HEK293 (cell line): ENCODE results near the gene CACNA1G.

Experiments
- CTCF ChIA-PET: fragments of 350-600 bp; formaldehyde crosslinking; extraction: SDS; loops from one replicate; lab custom pipeline; 2021; ENCODE audit warnings: antibody characterized with exemption; lab: Yijun Ruan, JAX
- POLR2A ChIA-PET: fragments of 300-600 bp; formaldehyde crosslinking; extraction: SDS; loops from one replicate; lab custom pipeline; 2020; ENCODE audit warnings: antibody characterized with exemption, inconsistent platforms; lab: Yijun Ruan, JAX
- H3K27ac ChIP-seq: fragments of 200-500 bp; sonication (Bioruptor generic); 2 replicates; pipeline ENCODE4 v1.5.1; 2014; ENCODE audit warnings: low read depth, low read length, control low read depth, inconsistent platforms; ENCODE audit errors: extremely low read depth
- H3K36me3 ChIP-seq, 2 experiments: fragments of 200-500 bp in 1 of 2; sonication (Bioruptor generic) in 1 of 2; 1 replicate in 1 of 2; 2 replicates in 1 of 2; pipeline ENCODE4 v1.5.1; 2014 to 2017; ENCODE audit warnings: inconsistent platforms in 2 of 2, low read length in 2 of 2; ENCODE audit not compliant: control insufficient read depth in 2 of 2, insufficient read depth in 1 of 2
- H3K4me1 ChIP-seq: fragments of 200-500 bp; sonication (Bioruptor generic); 2 replicates; pipeline ENCODE4 v1.5.1; 2014; ENCODE audit warnings: mild to moderate bottlenecking, low read length, inconsistent platforms; ENCODE audit not compliant: control insufficient read depth, insufficient read depth
- H3K4me3 ChIP-seq: 2 replicates; pipeline ENCODE4 v1.5.1; 2011; ENCODE audit warnings: low read depth, mild to moderate bottlenecking, control low read depth, low read length, moderate library complexity
- H3K9me3 ChIP-seq: fragments of 200-500 bp; sonication (Bioruptor generic); 2 replicates; pipeline ENCODE4 v1.5.1; 2014; ENCODE audit warnings: low read depth, low read length, inconsistent platforms; ENCODE audit not compliant: control insufficient read depth, insufficient read depth
- BCL11B ChIP-seq: fragments of 450-650 bp; formaldehyde crosslinking; IDR thresholded peaks from 2 replicates; pipeline ENCODE4 v1.5.1; 2016; ENCODE audit warnings: low read depth, missing biosample characterization, missing genetic modification characterization
- GLI4 ChIP-seq: fragments of 450-650 bp; formaldehyde crosslinking; IDR thresholded peaks from 2 replicates; pipeline ENCODE4 v1.5.1; 2016; ENCODE audit warnings: missing biosample characterization, missing genetic modification characterization
- MZF1 ChIP-seq: fragments of 450-650 bp; formaldehyde crosslinking; IDR thresholded peaks from 2 replicates; pipeline ENCODE4 v1.5.1; 2017; ENCODE audit warnings: missing biosample characterization, missing genetic modification characterization, borderline replicate concordance
- RBAK ChIP-seq: fragments of 450-650 bp; formaldehyde crosslinking; IDR thresholded peaks from 2 replicates; pipeline ENCODE4 v1.5.1; 2016; ENCODE audit warnings: missing biosample characterization, missing genetic modification characterization
- SCRT2 ChIP-seq: fragments of 450-650 bp; formaldehyde crosslinking; IDR thresholded peaks from 2 replicates; pipeline ENCODE4 v1.5.1; 2016; ENCODE audit warnings: missing biosample characterization, missing genetic modification characterization
- SP2 ChIP-seq: fragments of 450-650 bp; formaldehyde crosslinking; IDR thresholded peaks from 2 replicates; pipeline ENCODE4 v1.5.1; 2016; ENCODE audit warnings: missing biosample characterization, missing genetic modification characterization
- SP7 ChIP-seq: fragments of 450-650 bp; formaldehyde crosslinking; IDR thresholded peaks from 2 replicates; pipeline ENCODE4 v1.5.1; 2016; ENCODE audit warnings: missing biosample characterization, missing genetic modification characterization
- YY2 ChIP-seq: fragments of 450-650 bp; formaldehyde crosslinking; IDR thresholded peaks from 2 replicates; pipeline ENCODE4 v1.5.1; 2016; ENCODE audit warnings: missing biosample characterization, missing genetic modification characterization
- ZBTB26 ChIP-seq: fragments of 450-650 bp; formaldehyde crosslinking; optimal IDR thresholded peaks from 2 replicates; pipeline ENCODE3; 2016; ENCODE audit warnings: missing biosample characterization, mild to moderate bottlenecking, missing genetic modification characterization
- ZEB2 ChIP-seq: fragments of 450-650 bp; formaldehyde crosslinking; IDR thresholded peaks from 2 replicates; pipeline ENCODE4 v1.5.1; 2016; ENCODE audit warnings: missing biosample characterization, missing genetic modification characterization
- ZFP37 ChIP-seq: fragments of 450-650 bp; formaldehyde crosslinking; IDR thresholded peaks from 2 replicates; pipeline ENCODE4 v1.5.1; 2016; ENCODE audit warnings: missing biosample characterization, missing genetic modification characterization
- ZNF121 ChIP-seq: fragments of 450-650 bp; formaldehyde crosslinking; IDR thresholded peaks from 2 replicates; pipeline ENCODE4 v1.5.1; 2016; ENCODE audit warnings: missing biosample characterization, missing genetic modification characterization
- ZNF175 ChIP-seq: fragments of 450-650 bp; formaldehyde crosslinking; IDR thresholded peaks from 2 replicates; pipeline ENCODE4 v1.5.1; 2016; ENCODE audit warnings: missing biosample characterization, missing genetic modification characterization
- ZNF202 ChIP-seq: fragments of 450-650 bp; formaldehyde crosslinking; IDR thresholded peaks from 2 replicates; pipeline ENCODE4 v1.5.1; 2016; ENCODE audit warnings: missing biosample characterization, missing genetic modification characterization, borderline replicate concordance
- ZNF239 ChIP-seq: fragments of 450-650 bp; formaldehyde crosslinking; IDR thresholded peaks from 2 replicates; pipeline ENCODE4 v1.5.1; 2016; ENCODE audit warnings: missing biosample characterization, missing genetic modification characterization
- ZNF292 ChIP-seq: fragments of 450-650 bp; formaldehyde crosslinking; IDR thresholded peaks from 2 replicates; pipeline ENCODE4 v1.5.1; 2016; ENCODE audit warnings: low read depth, missing biosample characterization, missing genetic modification characterization, borderline replicate concordance
- ZNF366 ChIP-seq: fragments of 450-650 bp; formaldehyde crosslinking; conservative IDR thresholded peaks from 2 replicates; pipeline ENCODE4 v1.5.1; 2016; ENCODE audit warnings: missing biosample characterization, missing genetic modification characterization
- ZNF544 ChIP-seq: fragments of 450-650 bp; formaldehyde crosslinking; IDR thresholded peaks from 2 replicates; pipeline ENCODE4 v1.5.0; 2017; ENCODE audit warnings: missing biosample characterization, missing genetic modification characterization
- ZNF555 ChIP-seq: fragments of 450-650 bp; formaldehyde crosslinking; conservative IDR thresholded peaks from 2 replicates; pipeline ENCODE4 v1.5.1; 2017; ENCODE audit warnings: missing biosample characterization, mild to moderate bottlenecking, missing genetic modification characterization, inconsistent platforms
- ZNF561 ChIP-seq: fragments of 450-650 bp; IDR thresholded peaks from 2 replicates; pipeline ENCODE4 v1.5.1; 2018; ENCODE audit warnings: missing biosample characterization, missing genetic modification characterization, borderline replicate concordance
- ZNF610 ChIP-seq: fragments of 450-650 bp; formaldehyde crosslinking; IDR thresholded peaks from 2 replicates; pipeline ENCODE4 v1.5.1; 2016; ENCODE audit warnings: missing biosample characterization, missing genetic modification characterization, borderline replicate concordance
- ZNF623 ChIP-seq: fragments of 450-650 bp; formaldehyde crosslinking; IDR thresholded peaks from 2 replicates; pipeline ENCODE4 v1.5.1; 2016; ENCODE audit warnings: missing biosample characterization, missing genetic modification characterization
- ZNF654 ChIP-seq: fragments of 450-650 bp; formaldehyde crosslinking; IDR thresholded peaks from 2 replicates; pipeline ENCODE4 v1.5.1; 2016; ENCODE audit warnings: low read depth, missing biosample characterization, missing genetic modification characterization
- ZNF830 ChIP-seq: fragments of 450-650 bp; IDR thresholded peaks from 2 replicates; pipeline ENCODE4 v1.5.0; 2018; ENCODE audit warnings: missing biosample characterization, missing genetic modification characterization, low read depth, mild to moderate bottlenecking, moderate library complexity
- ZSCAN16 ChIP-seq: fragments of 450-650 bp; formaldehyde crosslinking; IDR thresholded peaks from 2 replicates; pipeline ENCODE4 v1.5.1; 2016; ENCODE audit warnings: missing biosample characterization, missing genetic modification characterization
- ZSCAN18 ChIP-seq: fragments of 450-650 bp; formaldehyde crosslinking; IDR thresholded peaks from 2 replicates; pipeline ENCODE4 v1.5.1; 2016; ENCODE audit warnings: missing biosample characterization, missing genetic modification characterization

CACNA1G gene

GRCh38 chr17:50667259-50668024, 106.9 kb downstream of the CACNA1G start:
- POLR2A ChIA-PET = no interaction called here
- H3K36me3 ChIP-seq = no peaks in the 10 kb centered on the region
- no peak overlapping the region for H3K27ac ChIP-seq
- no peak for TF ChIP-seq ZBTB26 (tag by site-specific recombination)
- TF ChIP-seq ZNF202 (tag by site-specific recombination) = no peak
- TF ChIP-seq ZNF239 (tag by site-specific recombination) = no peak
- no peak for TF ChIP-seq ZEB2 (tag by site-specific recombination)
- TF ChIP-seq ZFP37 (tag by site-specific recombination) = no peak
- TF ChIP-seq SP7 = no peak
- TF ChIP-seq ZNF830 (tag by site-specific recombination) = no peak
- TF ChIP-seq ZNF555 = no peak
- no peak for TF ChIP-seq ZNF561 (tag by site-specific recombination)
- no peak for TF ChIP-seq YY2 (tag by site-specific recombination)
- TF ChIP-seq GLI4 (tag by site-specific recombination) = no peak
- TF ChIP-seq ZNF175 (tag by site-specific recombination) = no peak
- no peak for TF ChIP-seq ZNF623 (tag by site-specific recombination)
- no peak for TF ChIP-seq ZSCAN18
- no peak for TF ChIP-seq ZNF654 (tag by site-specific recombination)
- no peak for TF ChIP-seq ZNF121 (tag by site-specific recombination)
- TF ChIP-seq ZSCAN16 (tag by site-specific recombination) = no peak
- no peak for TF ChIP-seq MZF1 (tag by site-specific recombination)
- CTCF ChIA-PET = interaction anchor here (0.6 to 1.6 kb wide), 4 partner anchors 14 to 200 kb away, joined by 3 to 6 read pairs (median 3); no protein-coding TSS in a partner anchor
- H3K4me3 ChIP-seq = no peak overlapping the region
- no peaks in the 10 kb centered on the region for H3K4me1 ChIP-seq
- H3K9me3 ChIP-seq = no peaks in the 10 kb centered on the region

GRCh38 chr17:50668025-50668837, 107.7 kb downstream of the CACNA1G start:
- TF ChIP-seq ZEB2 (tag by site-specific recombination) (0 out of 2 replicates have a peak, but pooled peaks have one; percentile 18), ZNF610 (tag by site-specific recombination) (no peak), SP2 (tag by site-specific recombination) (no peak), ZNF292 (tag by site-specific recombination) (no peak), ZNF366 (tag by site-specific recombination) (0 out of 2 replicates have a peak, but pooled peaks have one; percentile 15), BCL11B (peak; percentile 80; the same call in 1 of the 2 replicates), ZNF544 (tag by site-specific recombination) (no peak), RBAK (tag by site-specific recombination) (no peak), SCRT2 (tag by site-specific recombination) (peak; percentile 76)
- Histone ChIP-seq H3K9me3 (no peaks in the 10 kb centered on the region), H3K4me3 (no peak overlapping the region), H3K36me3 (no peaks in the 10 kb centered on the region), H3K4me1 (no peaks in the 10 kb centered on the region), H3K27ac (no peak overlapping the region)
- CTCF ChIA-PET = interaction anchor here (0.6 to 1.6 kb wide), 5 partner anchors 12 to 199 kb away, joined by 3 to 6 read pairs (median 3); no protein-coding TSS in a partner anchor
- POLR2A ChIA-PET = no interaction called here
